D341Med (cell line): ENCODE results near the gene SMYD1.
A peak's percentile ranks its signal among the peaks of the same experiment; 100 is the strongest.

Experiments used
- DNase-seq: peaks from one replicate; pipeline ENCODE4 v3.0.0; 2012; ENCODE audit warnings: low spot score

SMYD1 gene

DNA sequence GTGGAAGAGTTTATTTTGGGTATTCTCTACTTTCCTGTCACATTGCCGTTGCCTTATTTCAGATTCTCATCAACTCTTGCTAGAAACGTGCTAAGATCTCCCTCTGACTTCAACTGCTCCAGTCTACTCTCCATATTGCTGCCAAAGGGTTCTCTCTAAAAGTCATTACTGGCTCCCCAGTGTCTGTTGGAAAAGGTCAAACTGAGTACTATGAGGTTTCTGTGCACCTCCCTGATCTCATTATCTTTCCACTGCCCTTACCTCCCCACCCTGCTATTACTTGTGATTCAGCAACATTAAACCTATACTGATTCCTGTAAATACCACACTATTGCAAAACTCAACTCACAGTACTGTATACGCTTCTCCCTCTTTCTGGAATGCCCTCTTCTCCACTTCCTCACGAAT, 10.2 kb upstream of the SMYD1 start:
- no peak for DNase-seq

DNA sequence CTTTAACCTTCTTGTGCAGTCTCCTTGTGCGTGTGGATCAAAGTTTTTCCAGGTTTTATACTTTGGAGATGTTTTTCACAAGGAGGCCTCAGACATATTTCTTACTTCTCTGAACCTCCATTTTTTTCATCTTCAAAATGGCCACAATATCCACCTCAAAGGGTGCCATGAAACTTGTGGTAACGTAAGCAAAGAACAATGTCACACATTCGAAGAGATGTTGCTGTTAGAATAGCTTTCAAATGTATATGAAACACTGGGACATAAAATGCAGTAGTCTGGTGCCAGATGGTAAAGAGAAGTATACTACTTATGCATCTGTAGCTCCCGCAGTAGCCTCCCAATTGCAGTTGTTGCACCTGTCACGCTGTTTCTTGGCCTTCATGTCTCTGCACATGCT, 9.4 kb upstream of the SMYD1 start:
- DNase-seq: no peak

DNA sequence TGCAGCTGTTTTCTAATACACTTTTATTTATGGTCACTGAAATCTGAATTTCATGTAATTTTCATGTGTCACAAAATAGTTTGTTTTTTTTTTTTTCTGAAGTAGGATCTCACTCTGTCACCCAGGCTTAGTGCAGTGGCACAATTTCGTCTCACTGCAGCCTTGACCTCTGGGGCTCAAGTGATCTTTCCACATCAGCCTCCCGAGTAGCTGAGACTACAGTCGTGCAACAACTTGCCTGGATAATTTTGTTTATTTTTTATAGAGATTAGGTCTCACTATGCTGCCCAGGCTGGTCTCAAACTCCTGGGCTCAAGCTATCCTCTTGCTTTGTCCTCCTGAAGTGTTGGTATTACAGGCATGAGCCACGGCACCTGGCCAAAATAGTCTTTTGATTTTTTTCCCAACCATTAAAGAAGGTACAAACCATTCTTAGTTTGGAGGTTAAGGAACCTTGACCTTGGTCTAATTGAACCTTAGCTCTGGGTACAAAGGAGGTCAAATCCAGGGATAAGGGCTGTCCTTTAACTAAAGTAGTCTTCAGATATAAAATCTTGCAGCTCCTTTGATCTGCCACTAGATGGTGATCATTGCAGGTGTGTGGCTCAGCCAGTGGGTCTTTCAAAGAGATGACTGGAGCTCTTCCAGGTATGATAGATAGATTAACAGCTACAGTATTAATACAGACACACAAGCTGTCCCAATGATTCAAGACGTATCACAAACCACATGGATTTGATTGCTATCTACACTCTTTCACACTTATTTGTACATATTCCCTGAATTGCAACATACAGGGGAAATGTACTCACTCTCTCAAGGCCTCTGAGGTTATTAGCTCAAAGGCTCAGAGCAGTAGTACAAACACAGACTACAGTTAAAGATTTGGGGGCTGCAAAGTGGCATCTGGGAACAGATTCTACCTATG, 7.4 kb upstream of the SMYD1 start:
- DNase-seq: peak; percentile 53

DNA sequence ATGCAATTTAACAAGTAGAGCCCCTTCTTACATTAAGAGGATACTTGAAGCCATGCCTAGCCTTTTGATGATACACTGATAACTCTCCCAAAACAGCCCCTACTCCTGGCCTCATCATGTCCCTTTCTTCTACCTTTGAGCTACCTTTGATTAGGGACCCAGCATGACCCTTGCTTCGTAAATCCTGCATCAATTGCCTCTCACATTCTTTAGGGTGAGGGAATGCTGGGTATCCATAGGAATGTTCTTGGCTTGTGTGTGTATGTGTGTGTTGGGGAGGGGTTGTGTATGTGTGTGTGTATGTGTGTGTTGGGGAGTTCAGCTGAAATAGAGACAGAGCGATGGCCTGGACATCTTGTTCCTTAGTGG, 6.7 kb upstream of the SMYD1 start:
- no peak for DNase-seq

DNA sequence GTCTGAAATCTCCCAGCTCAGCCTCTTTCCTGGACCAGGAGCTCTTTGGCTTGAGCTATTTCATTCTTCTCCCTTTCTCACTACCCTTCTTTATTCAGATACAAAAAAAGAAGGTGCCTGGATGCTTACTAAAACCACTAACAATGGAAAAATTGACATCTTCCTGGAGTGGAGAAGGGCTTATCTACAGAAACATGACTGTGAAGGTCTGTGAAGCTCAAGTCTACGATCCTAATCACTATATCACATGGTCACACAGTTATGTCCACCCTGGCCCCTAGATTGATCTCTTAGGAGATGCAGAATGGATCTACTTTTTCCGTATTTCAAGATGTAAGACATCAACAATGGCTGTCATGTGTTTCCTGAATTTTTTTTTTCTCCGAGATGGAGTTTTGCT, 6.3 kb upstream of the SMYD1 start:
- DNase-seq: no peak

DNA sequence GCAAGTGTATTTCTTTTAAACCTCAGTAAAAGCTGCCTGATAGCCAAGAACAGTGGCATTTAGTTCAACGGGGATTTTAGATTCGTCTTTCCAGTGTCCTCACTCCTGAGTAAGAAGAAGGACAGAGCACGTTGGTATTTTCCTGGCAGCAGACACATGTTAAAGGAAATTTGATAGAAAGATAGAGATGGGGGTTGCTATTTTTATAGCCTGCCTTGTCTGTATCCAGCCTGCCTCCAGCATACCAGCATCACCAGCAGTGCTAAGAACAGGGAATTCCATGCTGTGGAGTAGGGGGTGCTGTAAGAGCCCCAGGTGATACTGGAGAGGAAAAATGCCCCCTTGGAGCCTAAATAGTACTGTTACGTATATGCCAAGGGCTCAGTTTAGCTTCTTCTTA, 1.1 kb upstream of the SMYD1 start:
- DNase-seq: no peak

DNA sequence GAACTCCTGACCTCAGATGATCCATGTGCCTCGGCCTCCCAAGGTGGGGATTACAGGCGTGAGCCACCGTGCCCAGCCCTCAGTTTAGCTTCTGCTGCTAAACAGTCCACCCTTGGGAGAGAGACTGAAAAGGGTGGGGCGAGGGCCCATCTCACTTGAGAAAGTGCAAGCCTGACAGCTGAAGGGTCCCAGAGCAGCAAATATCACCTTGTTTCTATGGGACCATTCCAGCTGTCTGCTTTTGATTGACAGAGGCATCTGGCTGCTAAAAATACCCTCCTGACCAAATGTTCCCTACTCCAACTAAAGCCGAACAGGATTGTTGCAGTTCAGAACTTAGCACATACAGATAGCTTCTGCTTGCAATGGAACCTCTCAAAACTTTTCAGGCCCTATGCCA, 436 bp upstream of the SMYD1 start:
- no peak for DNase-seq

DNA sequence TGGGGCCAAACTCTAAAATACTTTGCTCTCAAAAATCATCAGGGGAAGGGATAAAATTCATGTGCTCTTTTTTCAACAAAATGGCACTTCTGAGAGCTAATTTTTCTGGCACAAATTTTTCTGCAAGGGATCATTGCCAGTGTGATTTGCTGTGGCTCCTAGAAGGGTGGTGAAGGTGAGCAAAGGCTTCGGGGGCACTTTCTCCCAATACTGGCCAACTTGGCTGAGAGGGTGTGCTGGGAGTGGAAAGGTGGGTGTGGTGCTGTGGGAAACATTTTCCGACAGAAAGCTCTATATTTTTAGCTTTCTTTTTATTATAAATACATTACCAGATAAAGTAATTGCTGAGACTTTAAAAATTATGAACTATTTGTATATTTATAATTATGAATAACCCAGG, 419 bp downstream of the SMYD1 start:
- no peak for DNase-seq

DNA sequence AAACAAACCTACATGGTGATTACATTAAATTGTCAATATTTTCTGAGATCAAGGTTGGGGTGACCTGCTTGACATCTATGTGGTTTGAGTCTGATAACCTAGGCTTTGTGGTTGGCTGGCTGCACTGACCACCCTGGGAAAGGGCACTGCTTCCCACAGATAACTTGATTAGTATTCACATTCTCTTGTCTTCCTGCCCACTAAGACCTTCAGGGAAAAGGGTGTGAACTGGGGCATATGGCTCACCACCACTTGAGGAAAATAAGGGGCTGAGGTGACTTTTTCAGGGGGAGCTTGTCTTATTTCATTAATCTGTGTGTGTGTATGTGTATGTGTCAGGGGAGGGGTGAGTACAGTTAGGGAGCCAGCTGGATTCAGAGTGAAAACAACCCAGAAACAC, 1.5 kb downstream of the SMYD1 start:
- no peak for DNase-seq

DNA sequence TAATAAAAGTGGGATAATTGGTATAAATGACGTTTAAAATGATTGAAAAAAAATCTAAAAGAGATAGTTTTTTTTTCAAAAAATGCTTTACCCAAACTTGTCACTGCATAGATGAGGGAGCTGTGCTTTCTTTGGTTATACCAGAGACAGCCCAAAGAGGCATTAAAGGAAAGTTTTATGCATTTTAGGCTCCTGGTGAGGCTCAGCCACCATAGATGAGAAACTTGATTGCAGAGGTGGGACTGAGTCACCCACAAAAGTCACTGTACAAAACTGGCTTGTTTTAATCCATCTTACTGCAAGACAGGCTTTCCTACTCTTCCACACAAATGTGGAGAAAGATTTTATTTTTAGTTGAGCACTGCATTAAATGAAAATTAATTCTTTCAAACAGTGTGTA, 2.4 kb downstream of the SMYD1 start:
- no peak for DNase-seq

DNA sequence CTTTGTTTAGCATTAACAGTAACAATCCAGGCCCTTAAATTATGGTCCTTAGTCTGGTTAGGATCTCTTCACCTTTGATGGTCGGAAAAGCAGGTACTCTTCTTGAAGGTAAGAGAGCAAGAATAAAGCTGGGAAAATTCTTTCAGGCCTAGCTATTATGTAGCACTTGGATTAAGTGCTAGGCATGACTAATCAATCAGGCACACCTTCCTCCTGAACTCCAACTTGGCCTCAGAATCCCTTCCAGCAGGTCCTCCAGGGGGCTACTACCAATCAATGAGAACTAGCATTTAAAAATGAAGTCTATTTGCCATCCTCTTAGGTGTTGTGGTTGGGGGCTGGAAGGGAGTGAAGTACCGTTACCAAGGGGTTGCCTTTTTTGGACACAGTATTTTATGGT, 3.7 kb downstream of the SMYD1 start:
- no peak for DNase-seq

DNA sequence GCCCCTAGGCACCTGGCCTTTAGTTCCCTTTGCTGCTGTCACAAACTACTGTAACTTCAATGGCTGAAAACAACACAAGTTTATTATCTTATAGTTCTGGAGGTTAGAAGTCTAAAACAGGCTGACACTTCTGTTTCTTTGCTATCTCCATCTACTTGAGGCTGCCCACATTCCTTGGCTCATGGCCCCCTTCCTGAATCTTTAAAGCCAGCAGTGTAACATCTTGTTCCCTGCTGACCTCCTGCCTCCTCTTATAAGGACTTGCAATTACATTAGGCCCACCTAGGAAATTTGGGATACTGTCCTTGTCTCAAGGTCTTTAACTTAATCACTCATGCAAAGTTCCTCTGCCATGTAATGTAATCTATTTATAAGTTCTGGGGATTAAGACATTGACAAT, 6.5 kb downstream of the SMYD1 start:
- no peak for DNase-seq

DNA sequence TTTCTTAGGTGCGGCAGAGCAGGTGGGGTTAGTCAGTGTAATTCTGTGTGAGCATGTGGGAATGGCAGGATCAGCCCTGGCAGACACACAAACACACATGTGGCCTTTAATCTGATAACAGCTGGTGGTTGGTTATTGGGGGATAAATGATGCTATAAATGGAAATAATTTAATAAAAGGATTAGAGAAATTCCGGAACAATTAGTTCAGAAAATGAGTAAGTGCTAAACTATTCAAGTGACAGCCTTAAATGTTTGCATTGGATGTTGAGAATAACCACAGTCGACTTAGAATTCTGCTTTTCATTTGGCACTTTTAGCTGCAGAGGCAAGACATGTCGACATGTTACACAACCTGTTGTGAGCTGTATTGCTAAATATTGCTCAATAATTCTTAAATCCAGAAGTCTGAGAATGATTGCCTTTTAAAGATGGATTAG, 7.2 kb downstream of the SMYD1 start:
- peak; percentile 56 for DNase-seq

DNA sequence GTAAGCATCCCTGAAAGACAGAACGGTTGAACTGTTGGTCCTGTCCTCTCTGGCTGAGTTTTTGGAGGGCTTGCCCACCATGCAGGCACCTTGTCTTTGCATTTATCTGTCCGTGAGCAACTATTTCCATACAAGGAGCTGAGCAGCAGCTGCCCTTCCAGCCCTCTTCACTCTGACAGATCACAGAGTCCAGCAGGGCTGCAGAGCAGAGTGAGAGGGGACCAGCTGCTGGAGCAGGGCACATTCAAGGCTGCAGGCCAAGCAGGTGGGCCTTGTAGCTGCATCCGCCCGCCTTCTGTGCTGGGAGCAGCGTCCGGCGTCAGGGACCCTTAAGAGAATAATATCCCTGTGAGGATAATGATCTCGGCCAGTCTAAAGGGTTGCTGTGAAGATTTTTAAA, 9.5 kb downstream of the SMYD1 start:
- no peak for DNase-seq

DNA sequence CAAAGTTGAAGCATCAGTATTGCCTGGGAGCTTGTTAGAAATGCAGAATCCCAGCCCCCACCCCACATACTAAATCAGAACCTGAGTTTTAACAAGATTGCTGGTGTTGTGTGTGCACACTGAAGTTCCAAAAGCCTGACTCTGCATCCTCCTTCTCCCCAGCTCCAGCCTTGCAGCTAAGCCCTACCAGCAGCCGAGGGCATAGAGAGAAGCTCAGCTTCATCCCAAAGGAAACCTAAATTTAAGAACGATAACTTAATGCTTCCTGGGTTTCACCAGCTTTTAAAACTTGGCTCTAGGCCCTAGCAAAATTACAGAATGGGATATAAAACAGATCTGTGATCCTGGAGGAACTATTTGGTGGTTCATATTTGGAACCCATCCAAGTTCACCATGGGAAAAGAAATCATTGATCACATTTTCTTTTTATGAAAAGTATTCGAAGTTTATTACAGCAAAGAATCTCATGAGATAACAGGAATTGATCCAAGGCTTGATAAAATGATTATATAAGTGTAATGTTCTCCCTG, 11.1 kb downstream of the SMYD1 start:
- DNase-seq: no peak

DNA sequence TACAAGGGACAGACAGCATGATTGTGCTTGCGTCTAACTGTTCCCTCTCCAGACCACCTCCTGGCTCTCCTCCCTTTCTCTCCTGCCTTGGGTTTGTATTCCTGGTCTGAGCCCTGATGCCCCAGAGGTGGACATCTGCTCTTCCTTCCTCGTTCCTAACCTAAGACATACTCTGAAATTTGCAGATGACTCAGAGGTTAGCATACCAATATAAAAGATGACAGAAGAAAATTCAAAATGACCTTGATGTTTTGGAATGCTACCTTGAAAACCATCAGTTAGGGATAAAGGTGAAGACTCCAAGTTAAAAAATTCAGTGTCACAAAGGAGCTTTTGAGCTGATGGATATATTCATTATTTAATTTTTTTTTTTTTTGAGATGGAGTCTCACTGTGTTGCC, 12.9 kb downstream of the SMYD1 start:
- DNase-seq: no peak

DNA sequence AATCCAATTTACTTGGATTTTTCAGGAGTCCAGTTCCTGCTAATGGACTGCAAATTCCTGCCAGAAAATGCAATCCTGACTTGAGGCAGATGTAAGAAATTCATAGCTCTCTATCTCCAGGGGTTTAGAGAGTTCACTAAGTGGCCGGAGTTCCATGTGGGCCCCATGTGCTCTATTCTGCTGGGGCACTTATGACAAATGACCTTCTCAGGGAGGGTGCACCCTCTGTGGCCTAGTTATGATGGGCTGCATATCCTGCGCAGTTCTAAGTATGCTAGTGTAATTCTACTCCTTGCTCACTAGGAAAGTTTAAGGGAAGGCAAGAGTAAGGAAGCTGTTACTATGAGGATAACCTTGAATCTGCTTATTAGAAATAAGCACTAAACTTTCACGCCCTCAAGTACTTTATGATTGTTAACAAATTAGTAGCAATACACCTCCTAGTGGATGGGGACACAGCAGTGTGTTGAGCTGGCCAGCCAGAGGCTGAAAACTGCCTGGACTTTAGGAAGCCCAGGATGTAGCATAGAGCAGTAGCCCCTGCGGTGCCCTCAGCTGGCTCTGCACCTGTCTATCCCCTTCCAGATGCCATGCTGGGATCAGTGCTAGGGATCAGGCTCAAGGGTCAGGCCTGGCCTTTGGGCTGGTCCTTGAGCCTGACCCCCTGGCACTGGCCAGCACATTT, 14.4 kb downstream of the SMYD1 start:
- DNase-seq: no peak

DNA sequence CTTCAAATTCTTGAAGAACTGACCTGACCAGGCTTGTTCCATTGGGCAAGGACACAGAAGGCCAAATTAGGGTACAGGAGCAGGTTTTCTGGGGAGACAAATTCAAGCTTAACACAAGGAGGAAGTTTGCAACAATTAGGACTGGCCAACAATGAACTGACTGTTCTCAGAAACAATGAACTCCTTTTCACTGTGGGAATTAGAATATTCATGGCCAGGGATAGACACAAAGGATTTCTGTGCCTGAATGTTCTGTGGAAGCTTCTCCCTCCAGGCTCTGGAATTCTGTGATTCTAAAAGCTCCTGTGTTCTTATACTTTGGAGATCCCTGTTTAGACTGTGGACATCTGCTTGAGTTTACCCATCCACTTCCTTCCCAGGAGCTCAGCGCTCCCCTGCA, 15.2 kb downstream of the SMYD1 start:
- DNase-seq: no peak

DNA sequence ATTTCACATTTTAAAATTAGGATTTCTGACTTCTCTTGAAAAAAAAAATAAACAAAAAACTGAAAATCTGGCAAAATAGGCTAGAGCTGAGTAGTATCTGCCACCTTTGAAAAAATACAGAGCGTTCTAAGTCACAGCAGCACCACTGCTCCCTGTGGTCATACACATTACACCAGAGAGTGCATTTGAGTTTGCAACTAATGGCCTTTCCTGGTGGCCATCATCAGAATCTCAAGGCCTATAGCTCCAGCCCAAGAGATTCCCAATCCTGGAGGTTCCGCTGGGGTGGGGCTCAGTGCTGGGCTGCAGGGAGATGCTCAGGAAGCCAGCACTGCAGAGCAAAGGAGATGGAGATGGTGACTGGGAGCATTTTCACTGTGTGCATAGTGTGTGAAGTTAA, 17.5 kb downstream of the SMYD1 start:
- no peak for DNase-seq

DNA sequence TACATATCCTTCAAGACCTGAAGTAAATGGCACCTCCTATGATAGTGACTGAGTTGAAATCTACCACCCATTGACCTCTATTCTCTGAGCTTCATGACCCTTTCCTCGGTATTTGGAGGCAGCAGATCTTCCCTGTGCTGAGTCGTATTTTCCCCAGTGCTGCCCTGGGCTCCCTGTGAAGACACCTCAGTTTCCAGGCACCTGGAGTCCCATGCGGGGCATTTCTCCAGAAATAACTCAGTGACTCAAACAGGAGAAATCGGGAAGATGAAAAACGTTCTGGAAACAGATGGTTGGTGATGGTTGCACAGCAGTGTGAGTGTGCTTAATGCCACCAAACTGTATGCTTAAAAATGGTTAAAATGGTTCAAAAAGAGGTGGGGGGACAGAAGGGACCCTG, 18.0 kb downstream of the SMYD1 start:
- no peak for DNase-seq

DNA sequence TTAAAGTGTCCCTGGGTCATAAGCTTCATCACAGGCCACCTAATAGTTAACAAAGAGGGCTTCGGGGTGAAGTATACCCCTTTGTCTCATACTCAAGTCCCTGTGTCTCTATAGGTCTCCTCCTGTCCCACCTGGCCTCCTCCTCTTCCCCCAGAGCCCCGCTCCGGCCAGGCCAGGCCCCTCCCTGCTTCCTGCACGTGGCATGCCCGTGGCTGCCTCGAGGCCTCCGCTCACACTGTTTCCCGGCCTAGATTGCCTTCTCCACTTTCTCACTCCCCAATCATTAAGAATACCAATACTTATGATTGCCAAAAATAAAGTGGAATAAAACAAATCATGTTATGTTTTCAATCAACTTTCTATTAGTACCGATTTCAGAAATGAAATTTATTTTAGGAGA, 18.8 kb downstream of the SMYD1 start:
- DNase-seq: no peak

DNA sequence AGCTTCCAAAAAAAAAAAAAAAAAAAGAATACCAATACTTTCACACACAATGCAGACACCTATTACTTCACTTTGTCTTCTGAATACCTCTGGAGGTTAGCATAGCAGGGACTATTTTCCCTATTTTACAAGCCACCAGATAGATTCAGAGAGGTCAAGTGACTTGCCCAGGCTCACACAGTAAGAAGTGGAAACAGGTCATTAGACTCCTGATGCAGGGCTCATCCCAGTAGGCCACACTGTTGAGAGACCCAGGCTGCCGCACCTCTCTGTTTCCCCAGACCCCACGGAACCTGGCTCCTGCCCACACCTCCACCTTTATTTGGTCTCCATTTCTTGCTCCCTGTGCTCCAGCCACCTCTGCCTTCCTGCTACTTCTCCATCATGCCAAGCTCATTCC, 19.4 kb downstream of the SMYD1 start:
- DNase-seq: no peak

DNA sequence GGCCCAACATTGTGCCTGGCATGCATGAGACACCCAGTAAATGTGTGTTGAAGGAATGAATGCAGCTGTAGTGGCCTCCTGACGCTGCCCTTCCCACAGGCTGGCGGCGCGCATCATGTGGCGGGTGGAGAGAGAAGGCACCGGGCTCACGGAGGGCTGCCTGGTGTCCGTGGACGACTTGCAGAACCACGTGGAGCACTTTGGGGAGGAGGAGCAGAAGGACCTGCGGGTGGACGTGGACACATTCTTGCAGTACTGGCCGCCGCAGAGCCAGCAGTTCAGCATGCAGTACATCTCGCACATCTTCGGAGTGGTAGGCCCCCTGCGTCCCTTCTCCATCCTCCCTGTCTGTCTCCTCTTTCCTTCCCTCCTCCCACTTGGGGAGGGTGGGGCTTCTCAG, 20.1 kb downstream of the SMYD1 start:
- DNase-seq: no peak

DNA sequence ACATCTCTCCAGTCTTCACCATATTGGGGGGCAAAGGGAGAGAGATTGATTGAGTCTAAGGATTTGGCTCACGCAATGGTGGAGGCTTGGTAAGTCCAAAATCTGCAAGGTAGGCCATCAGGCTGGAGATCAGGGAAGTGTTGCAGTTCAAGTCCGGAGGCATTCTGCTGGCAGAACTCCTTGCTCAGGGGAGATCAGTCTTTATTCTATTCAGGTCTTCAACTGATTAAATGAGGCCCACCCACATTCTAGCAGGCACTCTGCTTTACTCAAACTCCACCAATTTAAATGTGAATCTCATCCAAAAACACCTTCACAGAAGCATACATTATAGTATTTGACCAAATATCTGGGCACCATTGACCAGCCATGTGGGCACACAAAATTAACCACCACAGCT, 21.4 kb downstream of the SMYD1 start:
- DNase-seq: no peak
